ENCODE results near the gene TRMT112.

The TRMT112 gene

GRCh38 chr11:64291262-64291751 is 26.1 kb downstream of the TRMT112 start, which contains the start of gene KCNK4:
KCNK4 (plus strand) TSS chr11:64291302; CDS start chr11:64293019, 1,717 bp downstream.
- no peak for TF ChIP-seq CTCF (IDR thresholded peaks at IDR 0.05; ENCODE audit: low read depth, low read length)
- H3K4me3 ChIP-seq (ENCODE audit: low read depth, low read length) = peak within 1 kb of the TSS; percentile 37

- TF ChIP-seq CTCF (IDR thresholded peaks at IDR 0.05; ENCODE audit: low read depth, low read length) = no peak
- no peak overlapping the region for H3K4me3 ChIP-seq (ENCODE audit: low read depth, low read length)
These were observed 26.8 kb downstream of the TRMT112 start for GRCh38 chr11:64290352-64291261.

GRCh38 chr11:64289002-64289564 is 28.3 kb downstream of the TRMT112 start:
- TF ChIP-seq CTCF (IDR thresholded peaks at IDR 0.05; ENCODE audit: low read depth, low read length) = no peak
- no peak overlapping the region for H3K4me3 ChIP-seq (ENCODE audit: low read depth, low read length)

GRCh38 chr11:64288353-64288750 is 29.0 kb downstream of the TRMT112 start:
- no peak overlapping the region for H3K4me3 ChIP-seq (ENCODE audit: low read depth, low read length)
- no peak for TF ChIP-seq CTCF (IDR thresholded peaks at IDR 0.05; ENCODE audit: low read depth, low read length)

GRCh38 chr11:64287676-64288352 is 29.5 kb downstream of the TRMT112 start:
- no peak for TF ChIP-seq CTCF (IDR thresholded peaks at IDR 0.05; ENCODE audit: low read depth, low read length)
- H3K4me3 ChIP-seq (ENCODE audit: low read depth, low read length) = no peak overlapping the region

- TF ChIP-seq CTCF (IDR thresholded peaks at IDR 0.05; ENCODE audit: low read depth, low read length) = no peak
- no peak overlapping the region for H3K4me3 ChIP-seq (ENCODE audit: low read depth, low read length)
These were observed 30.6 kb downstream of the TRMT112 start for GRCh38 chr11:64286801-64287159.

All from WI38 (cell line).